Ishikawa (cell line): ENCODE data around the gene MUC5AC.

Source experiments
- EGR1 ChIP-seq: IDR thresholded peaks from 2 replicates; pipeline ENCODE4 v1.6.1; 2012
- EP300 ChIP-seq: IDR thresholded peaks from 2 replicates; pipeline ENCODE4 v1.6.1; 2012; ENCODE audit warnings: borderline replicate concordance
- RAD21 ChIP-seq: IDR thresholded peaks from 2 replicates; pipeline ENCODE4 v1.6.1; 2012; ENCODE audit warnings: low read depth
- TAF1 ChIP-seq: IDR thresholded peaks from 2 replicates; pipeline ENCODE4 v1.6.1; 2012; ENCODE audit warnings: low read depth, mild to moderate bottlenecking
- TEAD4 ChIP-seq: IDR thresholded peaks from 2 replicates; pipeline ENCODE4 v1.6.1; 2012
- YY1 ChIP-seq: IDR thresholded peaks from 2 replicates; pipeline ENCODE4 v1.6.1; 2012; ENCODE audit warnings: low read depth
- TF ChIP-seq, protein P1 (sequence below): IDR thresholded peaks from 2 replicates; pipeline ENCODE4 v1.6.1; 2012
- TF ChIP-seq, protein P2 (sequence below): IDR thresholded peaks from 2 replicates; pipeline ENCODE4 v1.6.1; 2012; ENCODE audit warnings: low read depth, mild to moderate bottlenecking
- TF ChIP-seq, protein P3 (sequence below): IDR thresholded peaks from 2 replicates; pipeline ENCODE4 v1.6.1; 2012

DNA sequence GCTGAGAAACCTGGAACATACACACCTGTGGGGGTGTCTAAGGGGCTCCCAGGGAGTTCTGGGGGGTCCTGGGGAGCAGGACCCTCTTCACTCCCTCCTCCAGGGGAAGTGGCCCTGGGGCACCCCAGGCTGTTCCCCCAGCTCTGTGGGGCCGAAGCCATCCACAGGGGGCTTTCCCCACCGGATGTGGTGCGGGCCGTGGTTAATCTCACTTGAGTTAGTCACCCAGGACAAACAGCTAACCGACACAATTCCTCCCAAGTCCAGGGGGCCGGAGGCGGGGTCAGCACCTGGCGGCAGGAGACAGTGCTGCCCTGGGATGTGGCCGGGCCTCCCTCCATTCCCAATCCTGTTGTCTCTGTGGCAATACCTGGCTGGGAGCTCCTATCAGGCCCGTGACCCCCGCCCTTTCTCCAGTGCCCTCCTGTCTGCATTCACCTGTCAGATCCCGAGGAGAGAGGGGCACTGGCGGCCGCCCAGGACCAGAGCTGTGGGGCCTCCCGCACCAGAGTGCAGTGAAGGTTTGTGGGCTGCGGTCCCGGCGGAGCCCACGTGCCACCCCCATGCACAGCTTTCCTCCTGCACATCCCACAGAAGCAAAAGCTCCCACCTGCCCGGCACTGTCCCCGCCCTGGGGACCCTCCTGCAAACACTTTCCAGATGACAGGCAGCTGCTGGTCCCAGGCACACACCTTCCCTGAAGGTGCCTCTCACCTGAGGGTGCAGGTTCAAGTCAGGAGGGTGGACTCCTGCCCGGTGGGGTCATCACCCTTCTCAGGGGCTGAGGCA, 5.2 kb upstream of the MUC5AC start:
- TF ChIP-seq TEAD4 (peak; percentile 51; the same call in 1 of the 2 replicates), EGR1 (no peak), EP300 (peak; percentile 91), YY1 (no peak), RAD21 (no peak), TAF1 (peak; percentile 46; the same call in 1 of the 2 replicates)
- TF ChIP-seq, protein P1, sequence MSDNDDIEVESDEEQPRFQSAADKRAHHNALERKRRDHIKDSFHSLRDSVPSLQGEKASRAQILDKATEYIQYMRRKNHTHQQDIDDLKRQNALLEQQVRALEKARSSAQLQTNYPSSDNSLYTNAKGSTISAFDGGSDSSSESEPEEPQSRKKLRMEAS = peak; percentile 30; the same call in 1 of the 2 replicates
- TF ChIP-seq, protein P2, sequence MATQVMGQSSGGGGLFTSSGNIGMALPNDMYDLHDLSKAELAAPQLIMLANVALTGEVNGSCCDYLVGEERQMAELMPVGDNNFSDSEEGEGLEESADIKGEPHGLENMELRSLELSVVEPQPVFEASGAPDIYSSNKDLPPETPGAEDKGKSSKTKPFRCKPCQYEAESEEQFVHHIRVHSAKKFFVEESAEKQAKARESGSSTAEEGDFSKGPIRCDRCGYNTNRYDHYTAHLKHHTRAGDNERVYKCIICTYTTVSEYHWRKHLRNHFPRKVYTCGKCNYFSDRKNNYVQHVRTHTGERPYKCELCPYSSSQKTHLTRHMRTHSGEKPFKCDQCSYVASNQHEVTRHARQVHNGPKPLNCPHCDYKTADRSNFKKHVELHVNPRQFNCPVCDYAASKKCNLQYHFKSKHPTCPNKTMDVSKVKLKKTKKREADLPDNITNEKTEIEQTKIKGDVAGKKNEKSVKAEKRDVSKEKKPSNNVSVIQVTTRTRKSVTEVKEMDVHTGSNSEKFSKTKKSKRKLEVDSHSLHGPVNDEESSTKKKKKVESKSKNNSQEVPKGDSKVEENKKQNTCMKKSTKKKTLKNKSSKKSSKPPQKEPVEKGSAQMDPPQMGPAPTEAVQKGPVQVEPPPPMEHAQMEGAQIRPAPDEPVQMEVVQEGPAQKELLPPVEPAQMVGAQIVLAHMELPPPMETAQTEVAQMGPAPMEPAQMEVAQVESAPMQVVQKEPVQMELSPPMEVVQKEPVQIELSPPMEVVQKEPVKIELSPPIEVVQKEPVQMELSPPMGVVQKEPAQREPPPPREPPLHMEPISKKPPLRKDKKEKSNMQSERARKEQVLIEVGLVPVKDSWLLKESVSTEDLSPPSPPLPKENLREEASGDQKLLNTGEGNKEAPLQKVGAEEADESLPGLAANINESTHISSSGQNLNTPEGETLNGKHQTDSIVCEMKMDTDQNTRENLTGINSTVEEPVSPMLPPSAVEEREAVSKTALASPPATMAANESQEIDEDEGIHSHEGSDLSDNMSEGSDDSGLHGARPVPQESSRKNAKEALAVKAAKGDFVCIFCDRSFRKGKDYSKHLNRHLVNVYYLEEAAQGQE = no peak; the same call in 1 of the 2 replicates
- TF ChIP-seq, protein P3, sequence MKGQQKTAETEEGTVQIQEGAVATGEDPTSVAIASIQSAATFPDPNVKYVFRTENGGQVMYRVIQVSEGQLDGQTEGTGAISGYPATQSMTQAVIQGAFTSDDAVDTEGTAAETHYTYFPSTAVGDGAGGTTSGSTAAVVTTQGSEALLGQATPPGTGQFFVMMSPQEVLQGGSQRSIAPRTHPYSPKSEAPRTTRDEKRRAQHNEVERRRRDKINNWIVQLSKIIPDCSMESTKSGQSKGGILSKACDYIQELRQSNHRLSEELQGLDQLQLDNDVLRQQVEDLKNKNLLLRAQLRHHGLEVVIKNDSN = peak; percentile 31; the same call in 1 of the 2 replicates
